VCaP (cell line): ENCODE results near the gene TMEM131L.

Experiments used
- H3K27ac ChIP-seq: fragments of 450-650 bp; 2 replicates; pipeline ENCODE4 v1.5.1; 2017
- CTCF ChIP-seq: fragments of 450-650 bp; conservative IDR thresholded peaks from 2 replicates; pipeline ENCODE4 v1.5.1; 2017; ENCODE audit warnings: mild to moderate bottlenecking, moderate library complexity

TMEM131L gene

DNA sequence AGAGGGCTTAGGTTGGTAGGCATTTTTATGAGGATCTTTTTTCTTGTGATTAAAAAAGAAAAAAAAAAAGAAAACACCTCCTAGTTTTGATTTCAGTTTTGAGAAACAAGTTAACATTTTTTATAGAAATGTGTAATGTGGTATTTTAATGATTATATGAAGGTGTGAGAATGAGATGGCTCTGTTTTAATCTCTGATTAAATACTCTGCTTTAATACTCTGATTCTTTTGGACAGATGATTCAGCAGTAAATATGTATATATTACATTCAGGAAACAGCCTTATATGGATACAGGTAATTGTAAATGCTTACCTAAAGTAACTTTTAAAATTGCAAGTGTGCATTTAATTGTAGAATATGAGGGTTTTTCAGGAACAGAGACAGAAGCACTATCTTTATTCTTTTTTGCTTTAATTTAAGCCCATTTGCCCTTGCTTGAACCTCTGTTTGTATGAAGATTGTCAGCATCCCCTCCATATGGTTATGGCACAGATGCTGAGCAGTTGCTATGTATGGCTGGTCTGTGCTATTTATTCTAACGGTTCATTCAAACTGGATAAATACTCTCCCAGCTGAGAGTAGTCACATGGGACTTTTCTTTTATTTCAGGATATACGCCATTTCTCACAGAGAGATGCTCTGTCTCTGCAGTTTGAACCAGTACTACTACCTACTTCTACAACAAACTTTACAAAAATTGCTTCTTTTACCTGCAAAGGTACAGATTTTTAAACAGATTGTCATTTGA, 117.0 kb downstream of the TMEM131L start:
- TF ChIP-seq CTCF: no peak
- H3K27ac ChIP-seq: no peak overlapping the region

DNA sequence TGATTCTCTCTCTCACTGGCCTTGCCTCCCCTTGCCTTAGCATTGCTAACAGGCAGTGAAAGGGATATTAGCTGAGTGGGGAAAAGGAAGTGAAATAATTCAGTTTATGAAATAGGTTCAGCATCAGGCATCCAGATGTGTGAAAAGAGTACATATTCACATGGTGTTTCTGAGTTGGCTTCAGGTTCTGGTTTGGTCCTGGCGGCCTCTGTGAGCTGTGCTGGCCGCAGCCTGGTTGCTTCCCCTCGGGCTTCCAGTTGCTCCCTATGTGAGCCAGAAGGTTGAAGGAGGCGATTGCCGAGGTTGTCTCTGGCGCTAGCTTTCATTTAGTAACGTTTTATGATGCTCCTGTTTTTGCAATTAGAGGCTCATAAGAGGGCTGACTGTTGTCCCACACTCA, 118.9 kb downstream of the TMEM131L start:
- H3K27ac ChIP-seq: no peak overlapping the region
- no peak for TF ChIP-seq CTCF

- TF ChIP-seq CTCF: no peak
- H3K27ac ChIP-seq: no peak overlapping the region
Observed at GRCh38 chr4:153589703-153590595, 123.8 kb downstream of the TMEM131L start.

- no peak for TF ChIP-seq CTCF
- no peak overlapping the region for H3K27ac ChIP-seq
Observed at GRCh38 chr4:153591441-153591840, 125.3 kb downstream of the TMEM131L start.

- no peak for TF ChIP-seq CTCF
- no peak overlapping the region for H3K27ac ChIP-seq
Observed at GRCh38 chr4:153592064-153592463, 125.9 kb downstream of the TMEM131L start.

DNA sequence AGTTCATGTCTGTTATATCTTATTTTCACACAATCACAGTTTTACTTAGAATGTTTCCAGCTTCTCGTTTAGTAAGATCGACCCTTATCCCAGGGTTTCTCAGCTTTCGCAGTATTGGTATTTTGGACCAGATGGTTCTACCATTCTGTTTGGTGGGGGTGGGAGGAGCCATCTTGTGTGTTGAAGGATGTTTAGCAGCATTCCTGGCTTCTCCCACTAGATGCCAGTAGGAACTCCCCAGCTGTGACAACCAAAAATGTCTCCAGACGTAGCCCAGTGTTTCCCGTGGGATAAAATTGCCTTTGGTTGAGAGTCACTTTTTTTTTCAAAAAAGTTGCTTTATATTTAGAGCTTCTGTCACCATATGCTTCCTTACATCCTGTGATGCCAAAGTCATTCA, 127.0 kb downstream of the TMEM131L start:
- TF ChIP-seq CTCF: no peak
- H3K27ac ChIP-seq: no peak overlapping the region

DNA sequence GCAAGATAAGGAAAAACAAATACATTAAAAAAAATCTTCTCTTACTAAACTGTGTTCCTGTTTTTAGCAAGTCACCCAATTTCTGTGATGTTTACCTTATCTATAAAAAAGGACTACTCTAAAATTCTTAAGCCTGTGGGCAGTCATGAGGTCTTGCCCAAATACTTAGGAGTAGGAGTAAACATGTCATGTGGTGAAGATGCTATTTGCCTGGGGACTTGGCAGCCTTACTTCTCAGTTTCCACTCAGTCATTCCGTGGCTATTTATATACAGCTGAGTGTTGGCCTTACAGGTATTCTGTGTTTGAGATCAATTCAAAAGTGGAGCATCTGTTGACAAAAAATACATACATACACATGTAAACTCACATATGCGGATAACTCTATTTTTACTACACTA, 128.1 kb downstream of the TMEM131L start:
- no peak for TF ChIP-seq CTCF
- H3K27ac ChIP-seq: no peak overlapping the region
